ENCODE results near the gene FAT2. TPM values are rescaled to one million over a fixed set of nuclear protein-coding genes. Genes with fewer than 3 reads are reported as not detected.

The FAT2 gene
- total and polyA plus RNA-seq, 2 donors (not counting 1 experiment from before 2014, with no cell fraction given) = not detected

DNA sequence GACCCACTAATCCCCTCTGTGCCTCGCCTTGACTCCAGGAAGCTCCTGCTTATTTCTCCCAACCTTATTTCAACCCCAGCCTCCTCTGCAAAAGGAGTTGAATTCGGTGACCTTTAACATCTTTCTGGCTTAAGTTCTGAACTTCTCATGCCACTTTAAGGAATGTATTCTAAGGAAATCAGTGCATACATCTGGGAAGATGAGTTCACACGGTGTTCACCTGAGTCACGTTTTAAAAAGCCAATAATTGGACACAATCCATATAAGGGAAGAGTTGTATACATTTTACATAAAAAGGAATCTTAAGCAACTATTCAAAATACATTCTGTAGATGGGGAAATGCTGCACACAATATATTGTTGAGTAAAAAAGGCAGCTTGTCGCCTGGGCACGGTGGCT, 33.2 kb downstream of the FAT2 start:
- no peaks in the 10 kb centered on the region for H3K79me2 ChIP-seq (ENCODE audit: control insufficient read depth, insufficient read depth, low read length)
- H3K9me3 ChIP-seq (ENCODE audit: control extremely low read depth in 1 of 3, control insufficient read depth in 2 of 3, insufficient read depth in 1 of 3, low read length in 2 of 3) = no peaks in the 10 kb centered on the region
- intact Hi-C loops (cut with micrococcal nuclease) = no loop called here
- H3K27me3 Mint-ChIP-seq = peaks cover 4% of the 10 kb centered on the region
- no peak overlapping the region for H3K9ac ChIP-seq (ENCODE audit: low read length)
- ATAC-seq (ENCODE audit: low read depth) = no peak
- no peak for TF ChIP-seq EZH2 (IDR thresholded peaks at IDR 0.05; ENCODE audit: borderline replicate concordance, insufficient read depth, low read depth, low read length, poor library complexity, severe bottlenecking)
- no peak for TF ChIP-seq CTCF (IDR thresholded peaks at IDR 0.05)
- H3K27ac ChIP-seq (ENCODE audit: low read length in 2 of 2) = no peak overlapping the region
- H3K36me3 ChIP-seq (replicated peaks in 1 of 2; ENCODE audit: control extremely low read depth in 1 of 2, control insufficient read depth in 1 of 2, extremely low read depth in 1 of 2, insufficient read depth in 2 of 2, low read length in 1 of 2) = no peaks in the 10 kb centered on the region
- peaks cover 15% of the 10 kb centered on the region for H3K4me1 Mint-ChIP-seq
- H3K27ac Mint-ChIP-seq = no peak overlapping the region
- H3K4me1 ChIP-seq (ENCODE audit: control insufficient read depth in 2 of 2, insufficient read depth in 2 of 2, low read length in 2 of 2) = peaks cover 16 to 19% of the 10 kb centered on the region in 2 donors
- WGBS (ENCODE audit: insufficient coverage) = 83% methylated on average over 1 of the region's 6 CpGs
- CTCF ChIA-PET = interaction anchor here (1.0 to 2.0 kb wide), 2 partner anchors 10 to 101 kb away, joined by 3 to 7 read pairs; no protein-coding TSS in a partner anchor
- H3K4me3 Mint-ChIP-seq = no peak overlapping the region
- H4K20me1 ChIP-seq (ENCODE audit: control insufficient read depth, insufficient read depth, low read length, poor library complexity, severe bottlenecking) = no peaks in the 10 kb centered on the region
- no peak overlapping the region for H3K4me3 ChIP-seq (ENCODE audit: control extremely low read depth in 1 of 5, extremely low read depth in 1 of 5, insufficient read depth in 1 of 5, low read depth in 2 of 5, low read length in 4 of 5)
- POLR2A ChIA-PET = interaction anchor here (1.6 kb wide), 1 partner anchor 20 kb away, joined by 4 read pairs; no protein-coding TSS in a partner anchor
- no peak overlapping the region for H3K4me2 ChIP-seq (replicated peaks; ENCODE audit: low read depth, low read length, poor library complexity, severe bottlenecking)
- H3K9me3 Mint-ChIP-seq (ENCODE audit: insufficient read depth) = no peaks in the 10 kb centered on the region
- peaks cover 0 to 14% (median 1%) of the 10 kb centered on the region in 4 experiments for H3K27me3 ChIP-seq (replicated peaks in 1 of 4; ENCODE audit: control extremely low read depth in 1 of 4, control insufficient read depth in 3 of 4, insufficient read depth in 4 of 4, low read length in 3 of 4)
- no peak overlapping the region for H2AFZ ChIP-seq (ENCODE audit: insufficient read depth, low read depth, low read length, poor library complexity, severe bottlenecking)
- DNase-seq = no peak

DNA sequence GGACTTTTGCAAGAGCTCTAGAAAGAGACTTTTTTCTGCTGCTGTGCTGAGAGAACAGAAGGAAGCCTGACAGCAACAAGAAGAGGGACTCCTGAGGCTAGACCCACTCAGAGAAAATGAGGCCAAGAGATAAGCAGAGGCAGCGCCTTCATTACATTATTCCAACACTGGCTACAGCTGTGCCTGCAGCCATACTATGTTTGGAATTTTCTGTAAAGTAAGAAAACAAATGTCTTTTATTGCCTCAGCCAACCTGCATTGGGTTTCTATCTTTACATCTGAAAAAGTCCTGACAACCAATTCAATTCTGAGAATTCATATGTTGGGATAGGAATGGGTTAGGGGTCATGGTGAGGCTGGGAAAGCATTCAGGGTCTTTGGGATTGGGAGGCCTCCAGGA, 33.7 kb downstream of the FAT2 start:
- peaks cover 4% of the 10 kb centered on the region for H3K27me3 Mint-ChIP-seq
- intact Hi-C loops (cut with micrococcal nuclease) = no loop called here
- ATAC-seq (ENCODE audit: low read depth) (no peak), DNase-seq (no peak)
- POLR2A ChIA-PET = interaction anchor here (1.6 kb wide), 1 partner anchor 21 kb away, joined by 4 read pairs; no protein-coding TSS in a partner anchor
- H3K4me3 ChIP-seq (ENCODE audit: control extremely low read depth in 1 of 5, extremely low read depth in 1 of 5, insufficient read depth in 1 of 5, low read depth in 2 of 5, low read length in 4 of 5) = no peak overlapping the region
- no peak overlapping the region for H3K4me3 Mint-ChIP-seq
- 100% methylated on average over 1 of the region's 1 CpG for WGBS (ENCODE audit: insufficient coverage)
- H2AFZ ChIP-seq (ENCODE audit: insufficient read depth, low read depth, low read length, poor library complexity, severe bottlenecking) = peak overlapping the region; percentile 31
- peaks cover 16 to 19% of the 10 kb centered on the region in 2 donors for H3K4me1 ChIP-seq (ENCODE audit: control insufficient read depth in 2 of 2, insufficient read depth in 2 of 2, low read length in 2 of 2)
- H3K4me1 Mint-ChIP-seq = peaks cover 15% of the 10 kb centered on the region
- H3K79me2 ChIP-seq (ENCODE audit: control insufficient read depth, insufficient read depth, low read length) = no peaks in the 10 kb centered on the region
- no peaks in the 10 kb centered on the region for H3K9me3 ChIP-seq (ENCODE audit: control extremely low read depth in 1 of 3, control insufficient read depth in 2 of 3, insufficient read depth in 1 of 3, low read length in 2 of 3)
- no peaks in the 10 kb centered on the region for H3K36me3 ChIP-seq (replicated peaks in 1 of 2; ENCODE audit: control extremely low read depth in 1 of 2, control insufficient read depth in 1 of 2, extremely low read depth in 1 of 2, insufficient read depth in 2 of 2, low read length in 1 of 2)
- H3K27me3 ChIP-seq (replicated peaks in 1 of 4; ENCODE audit: control extremely low read depth in 1 of 4, control insufficient read depth in 3 of 4, insufficient read depth in 4 of 4, low read length in 3 of 4) = peaks cover 0 to 11% (median 0%) of the 10 kb centered on the region in 4 experiments
- H3K9ac ChIP-seq (ENCODE audit: low read length) = no peak overlapping the region
- no peaks in the 10 kb centered on the region for H3K9me3 Mint-ChIP-seq (ENCODE audit: insufficient read depth)
- CTCF ChIA-PET = interaction anchor here (1.0 to 2.0 kb wide), 3 partner anchors 11 to 101 kb away, joined by 3 to 7 read pairs (median 3); no protein-coding TSS in a partner anchor
- H3K27ac Mint-ChIP-seq = no peak overlapping the region
- H4K20me1 ChIP-seq (ENCODE audit: control insufficient read depth, insufficient read depth, low read length, poor library complexity, severe bottlenecking) = no peaks in the 10 kb centered on the region
- H3K27ac ChIP-seq (ENCODE audit: low read length in 2 of 2) = no peak overlapping the region
- peak overlapping the region; percentile 51 for H3K4me2 ChIP-seq (replicated peaks; ENCODE audit: low read depth, low read length, poor library complexity, severe bottlenecking)
- TF ChIP-seq CTCF (IDR thresholded peaks at IDR 0.05) (no peak), EZH2 (IDR thresholded peaks at IDR 0.05; ENCODE audit: borderline replicate concordance, insufficient read depth, low read depth, low read length, poor library complexity, severe bottlenecking) (no peak)
